ENCODE measurements around the gene SV2A.

Gene SV2A

GRCh38 chr1:149914545-149914944 is 3.1 kb downstream of the SV2A start:
- Histone ChIP-seq H3K27me3 (ENCODE audit: insufficient read depth, low read length) (no peaks in the 10 kb centered on the region), H2BK12ac (ENCODE audit: low read length) (no peak overlapping the region), H3K18ac (ENCODE audit: low read length) (no peak overlapping the region), H3K9me3 (ENCODE audit: insufficient read depth, low read depth, low read length) (no peaks in the 10 kb centered on the region), H3K79me1 (ENCODE audit: low read length) (peaks cover 2% of the 10 kb centered on the region), H3K79me2 (ENCODE audit: control insufficient read depth, insufficient read depth, low read length, poor library complexity) (no peaks in the 10 kb centered on the region), H2AK5ac (ENCODE audit: low read length) (no peak overlapping the region), H4K91ac (ENCODE audit: low read depth, low read length) (no peak overlapping the region), H4K8ac (ENCODE audit: low read depth, low read length) (no peak overlapping the region), H3K14ac (ENCODE audit: low read length) (no peak overlapping the region), H3K27ac (ENCODE audit: low read depth, low read length) (no peak overlapping the region), H4K12ac (ENCODE audit: low read depth, low read length) (no peak overlapping the region), H3K23ac (ENCODE audit: low read length) (no peak overlapping the region), H2BK5ac (ENCODE audit: low read depth, low read length, poor library complexity) (no peak overlapping the region), H3K4me2 (ENCODE audit: low read length) (no peak overlapping the region), H3K4me1 (ENCODE audit: control insufficient read depth in 1 of 2, insufficient read depth in 2 of 2, low read length in 2 of 2) (peaks cover 24 to 26% of the 10 kb centered on the region in 2 experiments), H3K36me3 (ENCODE audit: control insufficient read depth in 1 of 2, insufficient read depth in 2 of 2, low read length in 2 of 2) (peaks cover 9 to 10% of the 10 kb centered on the region in 2 experiments), H2AFZ (ENCODE audit: insufficient read depth, low read length, poor library complexity) (no peak overlapping the region), H2BK120ac (ENCODE audit: insufficient read depth, low read length, poor library complexity) (no peak overlapping the region), H3K4ac (ENCODE audit: low read depth, low read length) (no peak overlapping the region), H3K9ac (ENCODE audit: low read length) (no peak overlapping the region), H3K4me3 (ENCODE audit: low read depth, low read length) (no peak overlapping the region)
- DNase-seq: no peak
- no CpG with 5 or more reads among the region's 1 CpG for WGBS (ENCODE audit: extremely low coverage, insufficient coverage, insufficient read length)

GRCh38 chr1:149906570-149907075 is 11.0 kb downstream of the SV2A start:
- Histone ChIP-seq H3K9ac (ENCODE audit: low read length) (no peak overlapping the region), H3K18ac (ENCODE audit: low read length) (no peak overlapping the region), H2BK12ac (ENCODE audit: low read length) (no peak overlapping the region), H3K36me3 (ENCODE audit: control insufficient read depth in 1 of 2, insufficient read depth in 2 of 2, low read length in 2 of 2) (peaks cover 8 to 13% of the 10 kb centered on the region in 2 experiments), H3K4me2 (ENCODE audit: low read length) (no peak overlapping the region), H3K4ac (ENCODE audit: low read depth, low read length) (no peak overlapping the region), H3K23ac (ENCODE audit: low read length) (no peak overlapping the region), H2AFZ (ENCODE audit: insufficient read depth, low read length, poor library complexity) (no peak overlapping the region), H2BK5ac (ENCODE audit: low read depth, low read length, poor library complexity) (no peak overlapping the region), H2BK120ac (ENCODE audit: insufficient read depth, low read length, poor library complexity) (no peak overlapping the region), H3K14ac (ENCODE audit: low read length) (no peak overlapping the region), H3K4me1 (ENCODE audit: control insufficient read depth in 1 of 2, insufficient read depth in 2 of 2, low read length in 2 of 2) (peaks cover 18 to 30% of the 10 kb centered on the region in 2 experiments), H2AK5ac (ENCODE audit: low read length) (no peak overlapping the region), H3K27me3 (ENCODE audit: insufficient read depth, low read length) (no peaks in the 10 kb centered on the region), H4K91ac (ENCODE audit: low read depth, low read length) (no peak overlapping the region), H3K4me3 (ENCODE audit: low read depth, low read length) (no peak overlapping the region), H4K8ac (ENCODE audit: low read depth, low read length) (no peak overlapping the region), H4K12ac (ENCODE audit: low read depth, low read length) (no peak overlapping the region), H3K79me1 (ENCODE audit: low read length) (no peaks in the 10 kb centered on the region), H3K27ac (ENCODE audit: low read depth, low read length) (no peak overlapping the region), H3K9me3 (ENCODE audit: insufficient read depth, low read depth, low read length) (no peaks in the 10 kb centered on the region), H3K79me2 (ENCODE audit: control insufficient read depth, insufficient read depth, low read length, poor library complexity) (no peaks in the 10 kb centered on the region)
- DNase-seq: peak in 1 of 2 donors; percentile 43
- no CpG with 5 or more reads among the region's 10 CpGs for WGBS (ENCODE audit: extremely low coverage, insufficient coverage, insufficient read length)

GRCh38 chr1:149903836-149904491 is 13.7 kb downstream of the SV2A start:
- H3K18ac ChIP-seq (ENCODE audit: low read length): no peak overlapping the region
- H2AK5ac ChIP-seq (ENCODE audit: low read length): no peak overlapping the region
- H3K36me3 ChIP-seq (ENCODE audit: control insufficient read depth in 1 of 2, insufficient read depth in 2 of 2, low read length in 2 of 2): peaks cover 6 to 13% of the 10 kb centered on the region in 2 experiments
- no peak overlapping the region for H3K4me2 ChIP-seq (ENCODE audit: low read length)
- H3K27me3 ChIP-seq (ENCODE audit: insufficient read depth, low read length): no peaks in the 10 kb centered on the region
- H3K4me3 ChIP-seq (ENCODE audit: low read depth, low read length): no peak overlapping the region
- H4K12ac ChIP-seq (ENCODE audit: low read depth, low read length): no peak overlapping the region
- H3K4me1 ChIP-seq (ENCODE audit: control insufficient read depth in 1 of 2, insufficient read depth in 2 of 2, low read length in 2 of 2): peaks cover 11 to 27% of the 10 kb centered on the region in 2 experiments
- peaks cover 6% of the 10 kb centered on the region for H3K79me1 ChIP-seq (ENCODE audit: low read length)
- H3K79me2 ChIP-seq (ENCODE audit: control insufficient read depth, insufficient read depth, low read length, poor library complexity): peaks cover 4% of the 10 kb centered on the region
- no peak overlapping the region for H3K23ac ChIP-seq (ENCODE audit: low read length)
- no peak overlapping the region for H3K9ac ChIP-seq (ENCODE audit: low read length)
- H2BK5ac ChIP-seq (ENCODE audit: low read depth, low read length, poor library complexity): peak overlapping the region; percentile 29
- H2BK120ac ChIP-seq (ENCODE audit: insufficient read depth, low read length, poor library complexity): no peak overlapping the region
- peak overlapping the region; percentile 16 for H4K91ac ChIP-seq (ENCODE audit: low read depth, low read length)
- H2AFZ ChIP-seq (ENCODE audit: insufficient read depth, low read length, poor library complexity): peak overlapping the region; percentile 21
- no peak for DNase-seq
- H3K27ac ChIP-seq (ENCODE audit: low read depth, low read length): no peak overlapping the region
- H3K14ac ChIP-seq (ENCODE audit: low read length): no peak overlapping the region
- no CpG with 5 or more reads among the region's 5 CpGs for WGBS (ENCODE audit: extremely low coverage, insufficient coverage, insufficient read length)
- H3K9me3 ChIP-seq (ENCODE audit: insufficient read depth, low read depth, low read length): no peaks in the 10 kb centered on the region
- peak overlapping the region; percentile 55 for H4K8ac ChIP-seq (ENCODE audit: low read depth, low read length)
- H3K4ac ChIP-seq (ENCODE audit: low read depth, low read length): no peak overlapping the region
- no peak overlapping the region for H2BK12ac ChIP-seq (ENCODE audit: low read length)

GRCh38 chr1:149899460-149900284 is 18.0 kb downstream of the SV2A start, which contains the start of gene BOLA1:
TSS of gene BOLA1 (plus strand) at chr1:149899568. CDS start at chr1:149900060, 492 bp downstream.
- H2AK5ac ChIP-seq (ENCODE audit: low read length): peak within 1 kb of the TSS; percentile 50
- H2AFZ ChIP-seq (ENCODE audit: insufficient read depth, low read length, poor library complexity): peak within 1 kb of the TSS; percentile 59
- peak within 1 kb of the TSS; percentile 70 for H3K4me3 ChIP-seq (ENCODE audit: low read depth, low read length)
- peak; percentile 86 to 93 for DNase-seq
- H2BK120ac ChIP-seq (ENCODE audit: insufficient read depth, low read length, poor library complexity): peak within 1 kb of the TSS; percentile 49
- H3K23ac ChIP-seq (ENCODE audit: low read length): no peak within 1 kb of the TSS
- WGBS (ENCODE audit: extremely low coverage, insufficient coverage, insufficient read length): no CpG with 5 or more reads among the region's 65 CpGs
- H3K14ac ChIP-seq (ENCODE audit: low read length): peak within 1 kb of the TSS; percentile 10
- H3K27me3 ChIP-seq (ENCODE audit: insufficient read depth, low read length): no peaks in the 10 kb centered on the region
- H3K4me1 ChIP-seq (ENCODE audit: control insufficient read depth in 1 of 2, insufficient read depth in 2 of 2, low read length in 2 of 2): peaks cover 11 to 20% of the 10 kb centered on the region in 2 experiments
- peak within 1 kb of the TSS; percentile 35 for H3K27ac ChIP-seq (ENCODE audit: low read depth, low read length)
- peak within 1 kb of the TSS; percentile 33 for H3K4ac ChIP-seq (ENCODE audit: low read depth, low read length)
- peak within 1 kb of the TSS; percentile 48 for H4K12ac ChIP-seq (ENCODE audit: low read depth, low read length)
- peak within 1 kb of the TSS; percentile 5 for H2BK12ac ChIP-seq (ENCODE audit: low read length)
- peak within 1 kb of the TSS; percentile 86 for H4K8ac ChIP-seq (ENCODE audit: low read depth, low read length)
- peak within 1 kb of the TSS; percentile 59 for H3K9ac ChIP-seq (ENCODE audit: low read length)
- peak within 1 kb of the TSS; percentile 81 for H4K91ac ChIP-seq (ENCODE audit: low read depth, low read length)
- H3K36me3 ChIP-seq (ENCODE audit: control insufficient read depth in 1 of 2, insufficient read depth in 2 of 2, low read length in 2 of 2): no peaks in the 10 kb centered on the region
- peaks cover 4% of the 10 kb centered on the region for H3K79me2 ChIP-seq (ENCODE audit: control insufficient read depth, insufficient read depth, low read length, poor library complexity)
- peaks cover 6% of the 10 kb centered on the region for H3K79me1 ChIP-seq (ENCODE audit: low read length)
- H3K4me2 ChIP-seq (ENCODE audit: low read length): peak within 1 kb of the TSS; percentile 66
- H3K9me3 ChIP-seq (ENCODE audit: insufficient read depth, low read depth, low read length): no peaks in the 10 kb centered on the region
- peak within 1 kb of the TSS; percentile 15 for H2BK5ac ChIP-seq (ENCODE audit: low read depth, low read length, poor library complexity)
- peak within 1 kb of the TSS; percentile 53 for H3K18ac ChIP-seq (ENCODE audit: low read length)
